Stimulated activated CD8-positive, alpha-beta memory T cell treated with anti-CD3 and anti-CD28 coated beads, Interleukin-12 subunit alpha, Interleukin-12 subunit beta, amount 100 ng/mL, for 1 hour (primary cell): Measurements from ENCODE around the gene STK36.
"Not testable (repeated sequence)": the region's sequence is repeated elsewhere in the genome, so short reads cannot be mapped to it uniquely, and the experiment has no call there.

ENCODE experiments used
- DNase-seq: peaks from one replicate; pipeline ENCODE4 v3.0.0-alpha.2; 2020; ENCODE audit warnings: low read depth

Gene STK36

DNA sequence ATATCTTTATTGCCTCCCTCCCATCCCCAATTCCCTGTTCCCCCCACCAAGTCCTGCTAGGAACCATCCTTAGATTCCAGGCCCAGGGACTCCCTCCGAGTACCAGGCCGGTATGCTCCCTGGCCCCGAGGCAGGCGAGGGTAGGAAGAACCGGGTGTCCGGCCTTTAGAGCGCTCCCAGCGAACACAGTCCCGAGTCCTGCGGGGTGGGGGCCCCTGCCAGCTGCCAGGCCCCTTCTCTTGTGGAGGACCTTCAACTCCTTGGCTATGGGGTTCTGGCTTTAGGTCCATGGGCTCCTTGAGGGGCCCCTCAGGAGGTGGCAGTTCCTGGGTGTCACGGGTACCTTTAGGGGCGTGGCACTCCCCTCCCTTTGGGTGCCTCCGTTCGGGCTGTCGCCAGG is 8.0 kb upstream of the STK36 start:
- no peak for DNase-seq

DNA sequence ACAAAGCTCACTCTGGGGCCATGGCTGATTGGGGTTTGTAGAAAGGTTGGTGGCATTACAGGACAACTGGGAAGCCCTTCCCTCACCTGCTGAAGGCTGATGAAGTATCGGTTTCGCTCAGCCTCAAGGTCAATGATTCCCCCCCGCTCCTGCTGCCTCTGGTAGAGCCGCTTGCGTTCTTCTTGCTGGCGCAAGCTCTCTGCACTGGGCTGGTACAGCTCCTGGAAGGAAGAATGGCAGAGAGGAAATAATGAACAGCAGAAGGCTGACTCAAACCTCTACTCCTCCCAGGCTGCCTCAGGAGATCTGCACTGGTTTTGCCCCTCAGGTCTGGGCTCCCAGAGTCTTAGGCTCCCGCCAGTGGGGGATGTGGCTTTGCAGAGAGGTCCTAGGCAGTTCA is 7.2 kb upstream of the STK36 start:
- DNase-seq, result no peak

DNA sequence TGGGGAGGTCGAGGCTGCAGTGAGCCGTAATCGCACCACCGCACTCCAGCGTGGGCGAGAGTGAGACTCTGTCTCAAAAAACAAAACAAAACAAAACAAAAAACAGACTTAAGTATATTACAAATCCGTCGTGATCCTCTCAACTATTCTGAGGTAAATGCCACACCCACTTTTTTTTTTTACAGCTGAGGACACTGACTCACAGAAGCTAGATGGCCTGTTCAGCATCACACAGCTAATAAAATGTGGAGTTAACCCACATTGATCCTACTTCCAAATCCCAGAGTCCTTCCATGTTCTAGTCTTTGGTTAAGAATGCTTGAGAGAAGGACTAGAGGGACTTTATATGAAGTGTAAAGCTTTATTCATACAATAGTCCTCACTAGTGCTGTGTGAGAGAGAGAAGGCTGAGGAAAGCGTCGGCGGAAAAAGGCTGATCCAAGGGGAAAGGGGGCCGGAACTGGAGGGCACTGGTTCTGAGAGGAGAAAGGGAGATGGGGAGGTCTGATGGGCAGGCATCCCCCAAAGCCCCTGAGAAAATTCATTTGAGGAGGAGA is 711 bp upstream of the STK36 start:
- no peak for DNase-seq

DNA sequence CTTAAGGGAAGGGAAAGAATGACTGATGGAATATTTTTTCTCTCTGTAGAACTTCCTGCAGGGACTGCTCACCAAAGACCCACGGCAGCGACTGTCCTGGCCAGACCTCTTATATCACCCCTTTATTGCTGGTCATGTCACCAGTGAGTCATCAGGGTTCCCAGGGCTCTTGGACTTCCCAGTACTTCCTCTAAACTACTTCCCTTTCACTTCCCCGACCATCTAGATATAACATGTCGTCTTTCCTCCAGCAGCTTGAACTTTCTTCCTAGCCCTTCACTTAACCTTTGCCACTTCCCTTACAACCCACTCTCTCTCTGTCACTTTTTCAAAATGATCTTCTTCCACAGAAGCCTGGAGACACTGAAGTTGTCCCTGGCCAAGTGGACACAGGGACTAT is 7.2 kb downstream of the STK36 start:
- no peak for DNase-seq

DNA sequence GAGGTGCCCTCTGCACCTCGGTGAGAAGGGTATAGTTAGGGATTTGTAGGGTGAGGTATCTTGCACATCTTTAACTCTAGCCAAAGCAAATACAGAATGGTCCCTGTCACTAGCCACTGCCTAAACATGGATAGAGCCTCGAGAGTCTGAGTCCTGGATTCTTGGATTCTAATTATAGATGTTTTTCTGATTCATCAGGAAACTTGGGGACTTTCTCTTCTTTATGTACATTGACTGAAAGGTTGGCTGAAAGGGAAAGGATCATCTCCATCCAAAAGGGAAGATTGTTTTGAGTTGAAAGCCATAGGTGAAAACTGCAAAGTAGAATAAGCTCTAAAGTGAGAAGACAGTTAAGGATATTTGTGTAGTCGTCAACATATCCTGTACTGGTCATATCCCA is 8.2 kb downstream of the STK36 start:
- DNase-seq, result no peak

DNA sequence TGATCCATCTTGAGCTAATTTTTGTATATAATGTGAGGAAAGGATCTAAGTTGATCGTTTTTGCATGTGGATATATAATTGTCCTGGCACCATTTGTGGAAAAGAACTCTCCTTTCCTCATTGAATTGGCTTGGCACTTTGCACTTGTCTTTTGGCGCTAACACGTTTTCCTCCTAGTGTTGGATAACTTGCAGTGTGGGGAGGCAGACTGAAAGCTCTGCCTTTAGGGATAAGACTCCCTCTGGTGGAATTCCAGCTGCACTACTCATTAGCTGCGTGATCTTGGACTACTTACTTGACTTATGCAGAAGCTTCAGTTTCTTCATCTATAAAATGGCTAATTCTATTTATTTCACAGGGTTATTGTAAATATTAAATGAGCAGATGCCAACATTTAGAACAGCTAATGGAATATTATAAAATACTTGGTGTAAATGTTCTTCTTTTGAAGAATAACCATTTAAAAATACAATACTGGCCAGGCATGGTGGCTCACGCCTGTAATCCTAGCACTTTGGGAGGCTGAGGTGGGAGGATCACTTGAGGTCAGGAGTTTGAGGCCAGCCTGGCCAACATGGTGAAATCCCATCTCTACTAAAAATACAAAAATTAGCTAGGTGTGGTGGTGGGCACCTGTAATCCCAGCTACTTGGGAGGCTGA is 15.6 kb downstream of the STK36 start:
- DNase-seq, result not testable (repeated sequence)

DNA sequence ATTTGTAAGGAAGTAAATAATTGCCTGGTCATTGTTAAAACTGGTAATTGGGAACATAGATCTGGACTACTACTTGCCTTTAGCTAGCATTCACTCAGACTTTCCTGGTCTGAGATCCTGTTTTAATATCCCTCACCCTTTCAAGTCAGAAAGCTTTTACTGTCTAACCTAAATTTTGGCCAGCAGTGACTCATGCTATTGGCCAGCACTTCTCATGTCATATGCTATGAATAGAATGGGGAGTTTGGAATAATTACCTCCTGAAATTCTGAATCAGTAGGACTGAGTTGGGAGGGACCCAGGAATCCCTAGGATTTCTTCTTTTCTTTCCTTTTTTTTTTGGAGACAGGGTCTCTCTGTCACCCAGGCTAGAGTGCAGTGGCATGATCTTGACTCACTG is 19.3 kb downstream of the STK36 start:
- DNase-seq, result no peak

DNA sequence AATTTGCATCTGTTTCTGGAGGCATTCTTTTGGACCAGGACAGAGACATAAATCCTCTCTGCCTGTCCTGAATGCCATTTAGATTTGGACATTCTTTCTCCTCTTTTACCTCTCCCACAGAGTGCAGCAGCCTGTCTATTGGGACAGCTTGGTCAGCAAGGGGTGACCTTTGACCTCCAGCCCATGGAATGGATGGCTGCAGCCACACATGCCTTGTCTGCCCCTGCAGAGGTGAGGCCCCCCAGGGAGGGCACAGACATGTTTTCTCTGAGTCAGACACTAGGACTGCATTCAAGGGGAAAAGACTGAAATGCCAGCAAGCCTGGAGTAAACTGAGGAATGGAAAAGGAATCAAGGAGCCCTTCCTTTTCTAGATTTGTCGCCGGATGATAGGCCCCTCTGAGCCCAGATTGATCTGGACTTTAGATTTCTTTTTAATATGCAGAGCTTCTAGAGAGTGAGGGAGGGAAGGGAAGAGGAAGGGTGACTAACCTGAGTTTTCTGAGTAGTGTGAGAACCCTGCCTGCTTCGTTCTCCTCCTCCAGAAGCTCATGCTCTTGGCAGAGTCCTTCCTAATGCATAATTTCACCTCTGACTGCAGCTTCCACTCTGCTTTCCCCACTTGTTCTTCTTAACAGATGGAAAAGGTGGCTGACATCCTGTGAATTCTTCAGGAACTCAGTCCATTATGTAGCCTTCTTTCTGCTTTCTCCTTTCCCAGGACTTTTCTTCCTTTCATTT is 22.7 kb downstream of the STK36 start:
- DNase-seq, result no peak

DNA sequence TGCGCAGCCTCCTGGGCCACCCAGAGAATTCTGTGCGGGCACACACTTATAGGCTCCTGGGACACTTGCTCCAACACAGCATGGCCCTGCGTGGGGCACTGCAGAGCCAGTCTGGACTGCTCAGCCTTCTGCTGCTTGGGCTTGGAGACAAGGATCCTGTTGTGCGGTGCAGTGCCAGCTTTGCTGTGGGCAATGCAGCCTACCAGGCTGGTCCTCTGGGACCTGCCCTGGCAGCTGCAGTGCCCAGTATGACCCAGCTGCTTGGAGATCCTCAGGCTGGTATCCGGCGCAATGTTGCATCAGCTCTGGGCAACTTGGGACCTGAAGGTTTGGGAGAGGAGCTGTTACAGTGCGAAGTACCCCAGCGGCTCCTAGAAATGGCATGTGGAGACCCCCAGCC is 27.0 kb downstream of the STK36 start:
- DNase-seq, result no peak

DNA sequence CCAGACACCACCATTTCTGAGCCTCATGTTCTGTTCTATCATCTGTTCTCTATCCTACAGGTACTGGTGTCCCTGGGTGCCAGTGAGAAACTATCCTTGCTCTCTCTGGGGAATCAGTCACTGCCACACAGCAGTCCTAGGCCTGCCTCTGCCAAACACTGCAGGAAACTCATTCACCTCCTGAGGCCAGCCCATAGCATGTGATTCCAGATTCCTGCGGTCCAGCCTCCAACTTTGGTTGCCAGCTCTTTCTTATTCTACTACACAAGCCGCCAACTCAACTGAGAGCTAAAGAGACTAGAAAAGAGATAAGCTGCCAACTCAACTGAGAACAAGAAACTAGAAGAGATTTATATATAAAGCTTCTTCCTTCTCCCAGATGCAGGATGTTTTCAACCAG is 29.9 kb downstream of the STK36 start:
- DNase-seq, result no peak

DNA sequence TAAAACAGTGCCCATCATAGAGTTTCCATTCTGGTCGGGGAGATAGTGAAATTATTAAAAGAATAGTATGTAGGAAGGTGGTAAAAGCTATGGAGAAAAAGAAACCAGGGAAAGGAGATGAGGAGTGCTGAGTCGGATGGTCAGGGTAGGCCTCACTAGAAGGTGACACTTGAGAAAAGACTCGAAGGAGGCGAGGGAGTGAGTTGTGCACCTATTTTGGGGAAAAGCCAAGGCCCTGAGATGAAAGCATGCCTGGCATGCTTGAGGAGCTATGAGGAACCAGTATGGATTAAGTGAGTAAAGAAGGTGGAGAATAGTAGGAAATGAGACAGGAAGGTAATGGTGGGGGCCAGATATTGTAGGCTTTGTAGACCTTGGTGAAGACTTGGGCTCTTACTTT is 31.5 kb downstream of the STK36 start:
- no peak for DNase-seq

DNA sequence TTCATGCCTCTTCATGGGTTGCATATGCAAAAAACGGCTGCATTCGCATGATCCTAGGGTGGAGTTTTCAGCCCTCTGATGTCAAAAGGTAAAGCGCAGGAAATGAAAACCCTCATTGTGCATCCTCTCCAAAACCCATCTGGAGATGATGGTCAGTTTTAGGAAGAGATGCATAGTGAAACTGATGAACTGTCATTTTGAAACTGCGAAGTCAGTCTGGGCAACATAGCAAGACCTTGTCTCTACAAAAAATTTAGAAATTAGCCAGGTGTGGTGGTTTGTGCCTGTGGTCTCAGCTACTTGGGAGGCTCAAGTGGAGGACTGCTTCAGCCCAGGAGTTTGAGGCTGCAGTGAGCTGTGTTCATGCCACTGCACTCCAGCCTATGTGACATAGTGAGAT is 36.2 kb downstream of the STK36 start:
- DNase-seq, result no peak

DNA sequence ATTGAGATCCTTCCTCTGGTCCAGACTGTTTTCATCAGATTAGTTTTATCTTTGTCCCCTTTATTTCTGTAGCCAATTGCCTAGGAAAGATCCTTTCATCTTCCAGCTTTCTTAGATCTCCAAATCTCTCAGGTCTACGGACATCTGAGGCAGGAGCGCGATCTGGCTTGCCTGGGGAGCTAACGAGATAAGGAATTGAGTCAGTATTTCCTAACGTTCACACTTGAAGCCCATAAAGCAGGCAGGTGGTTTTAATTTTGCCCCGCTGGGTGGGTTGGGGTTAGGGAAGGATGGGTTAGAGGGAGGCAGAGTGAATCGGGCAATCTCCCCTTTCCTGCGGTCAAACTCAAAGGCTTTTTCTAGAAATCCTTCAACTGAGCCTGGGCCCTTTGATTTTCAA is 38.0 kb downstream of the STK36 start:
- no peak for DNase-seq

DNA sequence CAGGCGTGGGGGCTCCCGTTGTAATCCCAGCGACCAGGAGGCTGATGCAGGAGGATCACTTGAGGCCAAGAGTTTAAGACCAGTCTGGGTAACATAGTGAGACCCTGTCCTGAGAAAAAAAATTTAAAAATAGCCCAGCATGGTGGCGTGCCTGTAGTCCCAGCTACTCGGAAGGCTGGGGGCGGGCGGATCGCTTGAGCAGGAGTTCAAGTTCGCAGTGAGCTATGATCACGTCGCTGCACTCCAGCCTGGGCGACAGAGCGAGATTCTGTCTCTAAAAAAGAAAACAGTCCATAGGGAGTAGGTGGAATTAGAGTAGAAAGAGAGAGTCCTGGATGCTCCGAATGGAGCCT is 38.4 kb downstream of the STK36 start:
- DNase-seq, result no peak

DNA sequence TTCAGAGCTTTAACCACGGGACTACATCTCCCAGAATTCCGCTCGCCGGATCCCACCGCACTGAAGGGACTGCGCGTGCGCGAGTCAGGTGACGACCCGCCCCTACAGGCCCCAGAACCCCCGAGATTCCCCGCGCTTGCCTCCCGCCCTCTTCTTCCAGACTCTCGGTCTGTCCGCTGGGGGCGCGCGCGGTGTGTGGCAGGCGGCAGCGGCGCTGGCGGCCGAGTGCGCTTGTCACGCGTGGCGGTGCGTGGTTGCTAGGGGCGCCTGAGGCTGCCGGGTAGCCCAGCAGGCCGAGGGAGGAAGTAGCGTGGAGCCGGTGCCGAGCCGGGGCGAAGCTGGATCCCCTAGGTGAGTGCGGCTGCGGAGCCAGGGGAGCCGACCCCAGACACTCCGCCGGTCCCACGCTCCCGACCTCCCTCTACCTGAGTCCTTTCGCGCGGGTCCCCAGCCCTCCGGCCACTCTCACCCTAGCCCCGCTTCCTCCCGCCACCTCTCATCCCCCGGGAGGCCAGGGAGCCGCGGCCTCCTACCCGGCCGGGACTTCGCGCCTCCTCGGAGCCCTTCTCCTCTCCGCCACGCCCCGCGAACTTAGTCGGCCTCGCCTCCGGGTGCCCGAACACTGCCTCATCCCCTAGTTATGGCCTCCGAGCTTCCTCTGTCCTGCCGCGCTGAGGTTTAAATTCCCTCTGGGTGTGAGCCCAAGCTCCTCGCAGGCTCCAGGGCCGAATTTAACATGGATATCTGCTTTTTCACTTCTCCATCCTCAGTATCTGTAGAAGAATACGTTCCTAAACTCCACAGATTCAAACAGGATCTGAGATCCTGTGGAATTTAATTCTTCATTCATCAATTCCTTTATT is 39.0 kb downstream of the STK36 start, which contains the start of gene TTLL4:
TSS of gene TTLL4 (plus strand) at position 149 of the 863 bp plus-strand sequence. CDS start 26,842 bp downstream, outside the sequence.
- peak; percentile 98 for DNase-seq

DNA sequence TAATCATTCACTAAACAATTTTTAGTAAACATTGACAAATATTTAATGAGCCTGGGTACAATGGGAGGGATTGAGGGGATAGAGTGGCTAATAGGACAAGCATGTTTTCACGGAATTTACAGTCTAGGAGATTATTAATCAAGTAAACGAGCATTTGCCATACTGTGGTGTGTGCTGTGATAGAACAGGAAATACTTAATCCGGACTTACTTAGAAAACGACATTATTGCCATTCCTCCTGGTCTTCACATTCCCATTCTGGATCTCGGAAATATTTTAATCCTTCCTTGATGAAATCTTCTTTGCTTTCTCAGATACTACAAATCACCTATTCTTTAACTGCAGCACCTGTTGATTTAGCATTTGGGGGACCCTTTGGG is 39.7 kb downstream of the STK36 start:
- no peak for DNase-seq

DNA sequence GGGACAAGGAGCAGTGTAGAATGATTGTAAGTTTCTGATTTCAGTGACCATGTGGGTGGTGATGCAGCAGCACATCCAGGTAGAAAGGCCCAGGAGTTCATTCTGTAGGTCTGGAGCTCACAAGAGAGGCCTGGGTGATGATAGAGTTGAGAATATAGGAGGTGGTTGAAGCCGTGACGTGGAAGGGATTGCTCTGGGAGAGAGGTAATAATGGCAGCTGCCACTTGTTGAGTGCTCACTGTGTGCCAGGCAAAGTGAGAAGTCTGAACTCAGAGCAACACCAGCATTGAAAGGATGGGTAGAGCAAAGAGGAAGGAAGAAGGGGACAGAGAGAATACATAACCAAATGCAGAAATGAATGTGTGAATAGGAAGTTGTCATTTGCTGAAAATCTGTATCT is 42.0 kb downstream of the STK36 start:
- no peak for DNase-seq

DNA sequence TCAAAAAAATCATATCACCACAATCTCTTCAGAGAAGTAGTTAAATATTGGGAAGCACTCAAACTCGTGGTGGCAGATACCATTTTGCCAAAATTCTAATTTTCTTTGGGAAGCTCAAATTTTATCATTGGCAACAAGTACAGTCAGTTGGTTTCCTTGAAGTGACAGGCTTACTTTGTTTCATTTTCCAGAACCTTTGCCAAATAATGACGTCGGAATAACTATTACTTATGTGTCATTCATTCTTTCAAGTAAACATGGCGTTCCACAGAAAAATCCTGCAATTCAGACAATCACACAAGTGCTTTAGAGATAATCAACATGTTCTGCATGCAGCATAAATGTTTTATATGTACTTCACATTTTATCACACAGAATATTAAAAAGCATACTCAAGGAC is 44.2 kb downstream of the STK36 start:
- no peak for DNase-seq

DNA sequence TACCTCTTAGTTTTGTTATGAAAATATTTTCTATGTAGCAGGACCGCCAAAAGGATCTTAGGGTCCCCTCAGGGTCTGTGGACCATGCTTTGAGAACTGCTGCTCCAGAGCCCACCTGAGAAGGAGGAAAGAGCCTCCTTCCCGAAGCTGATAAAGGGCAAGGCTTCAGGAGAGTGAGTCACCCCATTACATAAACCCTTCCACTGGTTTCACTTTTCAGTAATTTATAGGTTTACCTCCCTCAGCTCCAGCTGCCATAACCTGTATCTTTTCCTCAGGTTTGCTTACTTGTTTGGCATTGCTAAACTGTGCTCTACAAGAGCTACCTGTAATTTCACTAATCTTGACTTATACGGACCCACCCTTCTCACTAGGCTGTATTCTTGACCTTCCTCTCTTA is 45.4 kb downstream of the STK36 start:
- no peak for DNase-seq

DNA sequence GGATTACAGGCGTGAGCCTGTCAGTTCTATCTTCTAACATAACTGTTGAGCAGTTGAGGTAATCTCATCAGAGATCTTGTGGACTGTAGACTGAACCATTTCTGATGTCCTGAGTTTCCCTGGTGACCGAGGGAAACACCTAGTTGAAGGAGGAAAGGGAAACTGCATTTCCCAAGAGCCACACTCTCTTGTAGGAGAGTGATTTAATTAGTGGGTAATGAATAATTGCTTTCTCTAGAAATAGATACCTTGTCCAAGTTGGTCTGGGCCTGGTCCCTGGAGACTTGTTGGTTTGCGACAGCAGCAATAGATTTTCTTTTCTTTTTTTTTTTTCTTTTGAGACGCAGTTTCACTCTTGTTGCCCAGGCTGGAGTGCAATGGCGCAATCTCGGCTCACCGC is 46.2 kb downstream of the STK36 start:
- DNase-seq, result no peak

DNA sequence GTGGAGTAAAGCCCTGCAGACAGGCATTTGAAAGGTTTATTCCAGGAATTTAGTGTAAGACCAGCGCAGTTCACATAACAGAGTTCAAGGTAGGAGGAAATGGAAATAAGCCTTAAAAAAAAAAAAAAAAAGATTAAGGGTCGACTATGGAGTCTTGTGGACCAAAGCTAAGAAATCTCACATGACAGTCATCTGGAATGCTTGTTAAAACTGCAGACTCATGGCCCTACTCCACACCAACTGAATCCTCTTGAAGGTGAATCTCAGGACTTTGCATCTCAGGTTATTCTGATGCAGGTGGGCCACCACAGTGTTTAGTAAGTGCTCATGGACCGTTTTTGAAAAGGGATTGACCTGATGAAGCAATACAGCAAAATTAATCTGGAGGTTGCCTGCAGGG is 47.6 kb downstream of the STK36 start:
- DNase-seq, result no peak
